Fibroblast of mammary gland (primary cell): Measurements from ENCODE around the gene ZMAT3.
A peak's percentile ranks its signal among the peaks of the same experiment; 100 is the strongest.
"Not testable (repeated sequence)": the region's sequence is repeated elsewhere in the genome, so short reads cannot be mapped to it uniquely, and the experiment has no call there.

ENCODE experiments used
- DNase-seq: peaks from one replicate; pipeline ENCODE4 v3.0.0-alpha.2; 2010; ENCODE audit warnings: low read depth
- H3K4me3 ChIP-seq: 2 replicates; pipeline ENCODE4 v1.5.1; 2011; ENCODE audit warnings: low read depth, mild to moderate bottlenecking, low read length, moderate library complexity; ENCODE audit not compliant: control insufficient read depth
- TF ChIP-seq, protein P1 (sequence below): conservative IDR thresholded peaks from 2 replicates; pipeline ENCODE4 v1.5.1; 2011; ENCODE audit warnings: low read depth, low read length, inconsistent platforms; ENCODE audit not compliant: control insufficient read depth, insufficient read depth

ZMAT3 gene

DNA sequence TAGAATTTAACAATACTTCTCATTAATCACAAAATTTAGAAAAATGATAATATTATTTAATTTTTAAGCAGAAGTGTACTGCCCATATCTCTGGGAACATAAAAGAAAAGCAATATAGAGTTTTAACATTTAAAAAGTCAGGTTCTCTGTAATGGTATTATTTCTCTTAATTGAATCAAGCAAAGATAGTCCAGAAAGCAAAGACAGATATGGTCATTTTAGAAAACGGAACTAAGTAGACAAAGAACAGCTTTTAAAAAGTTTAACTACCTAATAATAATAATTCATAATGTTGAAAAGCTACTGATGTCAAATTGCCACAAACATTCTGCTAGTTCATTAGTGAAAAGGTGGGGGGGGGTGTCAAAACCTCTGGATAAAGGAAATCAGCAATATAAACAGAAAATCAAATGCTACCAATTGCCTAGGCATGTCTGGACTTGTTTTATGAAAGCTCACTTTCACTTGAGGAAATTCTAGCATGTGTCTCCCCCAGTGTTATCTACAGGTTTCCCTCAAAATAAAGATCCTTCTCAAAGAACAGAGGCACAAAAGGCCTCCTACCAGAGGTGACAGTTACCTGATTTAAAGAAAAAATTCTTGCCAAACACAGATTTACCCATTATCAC is 1.7 kb downstream of the ZMAT3 start:
- peak; percentile 61 for DNase-seq
- peak overlapping the region; percentile 96 for H3K4me3 ChIP-seq
- TF ChIP-seq, protein P1, sequence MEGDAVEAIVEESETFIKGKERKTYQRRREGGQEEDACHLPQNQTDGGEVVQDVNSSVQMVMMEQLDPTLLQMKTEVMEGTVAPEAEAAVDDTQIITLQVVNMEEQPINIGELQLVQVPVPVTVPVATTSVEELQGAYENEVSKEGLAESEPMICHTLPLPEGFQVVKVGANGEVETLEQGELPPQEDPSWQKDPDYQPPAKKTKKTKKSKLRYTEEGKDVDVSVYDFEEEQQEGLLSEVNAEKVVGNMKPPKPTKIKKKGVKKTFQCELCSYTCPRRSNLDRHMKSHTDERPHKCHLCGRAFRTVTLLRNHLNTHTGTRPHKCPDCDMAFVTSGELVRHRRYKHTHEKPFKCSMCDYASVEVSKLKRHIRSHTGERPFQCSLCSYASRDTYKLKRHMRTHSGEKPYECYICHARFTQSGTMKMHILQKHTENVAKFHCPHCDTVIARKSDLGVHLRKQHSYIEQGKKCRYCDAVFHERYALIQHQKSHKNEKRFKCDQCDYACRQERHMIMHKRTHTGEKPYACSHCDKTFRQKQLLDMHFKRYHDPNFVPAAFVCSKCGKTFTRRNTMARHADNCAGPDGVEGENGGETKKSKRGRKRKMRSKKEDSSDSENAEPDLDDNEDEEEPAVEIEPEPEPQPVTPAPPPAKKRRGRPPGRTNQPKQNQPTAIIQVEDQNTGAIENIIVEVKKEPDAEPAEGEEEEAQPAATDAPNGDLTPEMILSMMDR, result no peak

DNA sequence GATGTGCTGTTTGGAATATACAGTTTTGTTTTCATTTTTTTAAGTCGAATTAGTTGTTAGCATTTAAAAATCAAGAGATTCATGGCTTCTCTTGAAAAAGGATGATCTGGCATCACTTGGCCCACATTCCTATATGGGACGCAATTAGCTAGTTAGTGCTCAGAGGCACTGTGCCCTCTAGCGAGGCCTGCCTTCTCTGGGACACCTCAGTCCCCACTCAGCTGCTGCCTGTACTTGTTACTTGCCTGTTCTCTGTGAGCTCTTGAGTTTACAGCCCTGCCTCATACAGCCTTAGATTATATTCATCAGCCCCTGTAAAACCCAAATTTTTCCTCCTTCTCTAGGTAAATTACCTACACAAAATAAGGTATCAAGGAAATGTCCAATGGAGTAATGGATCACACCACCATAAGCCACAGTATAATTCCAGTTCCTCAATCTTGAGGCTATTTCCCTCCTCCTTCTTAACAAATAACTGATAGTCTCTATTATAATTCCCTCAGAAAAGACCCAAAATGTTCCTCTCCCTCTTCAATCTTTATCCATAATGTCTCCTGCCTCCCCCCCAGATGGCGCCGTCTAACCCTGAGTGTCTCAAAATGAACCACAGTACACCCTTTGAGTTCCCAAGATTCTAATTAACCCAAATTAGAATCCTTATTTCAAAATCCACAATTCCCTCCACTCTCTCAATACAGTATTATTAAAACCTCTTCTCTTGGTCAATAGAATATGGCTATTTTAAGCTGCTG is 2.7 kb downstream of the ZMAT3 start:
- TF ChIP-seq, protein P1, result peak; percentile 59
- peak; percentile 47 for DNase-seq
- H3K4me3 ChIP-seq, result peak overlapping the region; percentile 96

DNA sequence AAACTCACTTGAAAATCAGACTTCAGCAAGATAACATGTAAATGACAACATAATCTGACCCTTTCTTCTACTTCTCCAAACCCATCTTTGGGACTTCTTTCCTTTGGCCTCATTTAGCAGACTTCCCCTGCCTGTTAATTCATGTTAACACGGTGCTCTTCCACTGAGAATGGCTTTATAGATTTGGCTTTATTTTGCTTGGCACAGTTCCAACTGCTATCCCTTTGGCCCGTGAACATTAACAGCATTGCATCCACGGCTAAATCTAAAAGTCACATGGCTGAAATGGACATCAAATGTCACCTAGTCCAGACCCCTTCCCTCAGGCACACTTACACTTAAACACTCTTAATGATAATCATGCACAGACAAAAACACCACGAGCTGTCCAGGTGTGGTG is 3.8 kb downstream of the ZMAT3 start:
- DNase-seq, result no peak
- TF ChIP-seq, protein P1, result no peak
- no peak overlapping the region for H3K4me3 ChIP-seq

DNA sequence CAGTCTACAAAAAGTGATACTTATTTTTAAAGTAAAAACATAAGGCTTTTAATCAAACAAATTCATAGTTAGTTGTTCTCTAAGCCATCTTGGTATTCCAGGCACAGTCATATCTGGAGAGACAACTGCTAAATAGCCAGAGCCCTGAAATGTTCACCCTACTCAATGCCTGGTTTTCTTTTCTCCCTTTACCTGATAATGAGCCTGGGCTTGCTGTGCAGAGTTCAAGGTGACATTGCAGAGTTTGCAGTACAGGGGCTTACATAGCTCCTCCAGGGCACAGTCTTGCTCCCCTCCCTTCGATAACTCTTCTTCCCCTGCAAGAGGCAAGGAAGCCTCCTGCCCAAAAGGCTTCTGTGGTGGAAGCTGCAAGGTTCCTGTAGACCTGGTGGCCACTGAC is 4.3 kb downstream of the ZMAT3 start:
- no peak for DNase-seq
- TF ChIP-seq, protein P1, result no peak
- H3K4me3 ChIP-seq, result no peak overlapping the region

DNA sequence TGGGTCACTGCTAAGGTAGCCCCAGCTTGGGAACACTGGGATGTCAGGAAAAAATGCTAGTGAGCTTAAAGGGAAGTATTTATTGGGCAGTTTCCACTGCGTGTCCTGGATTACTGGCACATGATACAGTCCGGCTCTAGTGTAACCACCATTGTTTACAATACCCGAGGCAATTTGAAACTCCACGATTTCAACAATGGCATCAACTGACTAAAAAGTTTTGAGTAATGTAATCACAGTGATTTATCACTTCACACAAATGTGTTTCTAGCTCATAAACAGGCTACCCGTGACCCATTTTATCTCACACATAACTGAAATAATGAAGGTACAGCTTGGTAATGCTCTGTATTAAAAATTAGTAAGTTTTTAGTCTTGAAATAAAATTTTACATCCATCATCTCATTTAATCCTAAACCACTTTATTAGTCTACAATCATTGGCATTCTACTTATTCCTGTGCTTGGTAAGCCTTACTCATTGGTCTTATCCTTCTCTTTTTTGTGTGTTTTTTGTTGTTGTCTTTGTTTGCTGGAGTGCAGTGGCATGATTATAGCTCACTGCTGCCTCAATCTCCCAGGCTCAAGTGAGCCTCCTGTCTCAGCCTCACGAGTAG is 7.6 kb downstream of the ZMAT3 start:
- TF ChIP-seq, protein P1, result no peak
- no peak overlapping the region for H3K4me3 ChIP-seq
- no peak for DNase-seq

DNA sequence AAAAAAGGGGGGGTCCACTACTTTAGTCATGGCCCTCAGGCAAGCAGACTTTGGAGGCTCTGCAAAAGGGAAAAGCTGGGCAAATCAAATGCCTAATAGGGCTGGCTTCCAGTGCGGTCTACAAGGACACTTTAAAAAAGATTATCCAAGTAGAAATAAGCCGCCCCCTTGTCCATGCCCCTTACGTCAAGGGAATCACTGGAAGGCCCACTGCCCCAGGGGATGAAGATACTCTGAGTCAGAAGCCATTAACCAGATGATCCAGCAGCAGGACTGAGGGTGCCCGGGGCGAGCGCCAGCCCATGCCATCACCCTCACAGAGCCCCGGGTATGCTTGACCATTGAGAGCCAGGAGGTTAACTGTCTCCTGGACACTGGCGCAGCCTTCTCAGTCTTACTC is 15.3 kb downstream of the ZMAT3 start:
- no peak for DNase-seq
- H3K4me3 ChIP-seq, result no peak overlapping the region
- TF ChIP-seq, protein P1, result no peak

DNA sequence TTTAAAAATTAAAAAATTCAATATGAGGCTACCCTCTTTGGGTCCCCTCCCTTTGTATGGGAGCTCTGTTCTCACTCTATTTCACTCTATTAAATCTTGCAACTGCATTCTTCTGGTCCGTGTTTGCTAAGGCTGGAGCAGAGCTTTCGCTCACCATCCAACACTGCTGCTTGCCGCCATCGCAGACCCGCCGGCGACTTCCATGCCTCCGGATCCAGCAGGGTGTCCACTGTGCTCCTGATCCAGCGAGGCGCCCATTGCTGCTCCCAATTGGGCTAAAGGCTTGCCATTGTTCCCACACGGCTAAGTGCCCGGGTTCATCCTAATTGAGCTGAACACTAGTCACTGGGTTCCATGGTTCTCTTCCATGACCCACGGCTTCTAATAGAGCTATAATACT is 17.0 kb downstream of the ZMAT3 start:
- H3K4me3 ChIP-seq, DNase-seq: not testable (repeated sequence)
